WTC11 (cell line): ENCODE results near the gene FOXP4. TPM values are rescaled to one million over a fixed set of nuclear protein-coding genes. Genes with fewer than 3 reads are reported as not detected.

Source experiments
- ATAC-seq: fragments of 200-7000 bp; cut with Tn5 transposase; 2 replicates; pipeline ENCODE4 v1.10.0; 2021; ENCODE audit warnings: mild to moderate bottlenecking, moderate library complexity
- CTCF ChIA-PET: fragments of 300-600 bp; sonication (Branson Sonifier 250); formaldehyde crosslinking; loops from one replicate; lab custom pipeline; 2021; ENCODE audit warnings: antibody characterized with exemption; lab: Charles Lee
- POLR2A ChIA-PET: fragments of 350-600 bp; sonication (Branson Sonifier 250); formaldehyde crosslinking; loops from one replicate; lab custom pipeline; 2021; ENCODE audit warnings: antibody characterized with exemption; lab: Charles Lee
- DNase-seq: peaks from one replicate; pipeline ENCODE4 v3.0.0; 2021; ENCODE audit warnings: low spot score
- H3K27ac Mint-ChIP-seq: 2 replicates; pipeline ENCODE4 v1.8.0; 2021; ENCODE audit warnings: mixed read lengths
- H3K27me3 Mint-ChIP-seq: 2 replicates; pipeline ENCODE4 v1.8.0; 2021; ENCODE audit warnings: low read depth, mild to moderate bottlenecking, moderate library complexity, mixed read lengths
- H3K36me3 Mint-ChIP-seq: 2 replicates; pipeline ENCODE4 v1.8.0; 2021; ENCODE audit warnings: mixed read lengths
- H3K4me1 Mint-ChIP-seq: 2 replicates; pipeline ENCODE4 v1.8.0; 2022; ENCODE audit warnings: mixed read lengths
- H3K4me3 Mint-ChIP-seq: 2 replicates; pipeline ENCODE4 v1.8.0; 2021; ENCODE audit warnings: mild to moderate bottlenecking, moderate library complexity, mixed read lengths
- H3K9me3 Mint-ChIP-seq: 2 replicates; pipeline ENCODE4 v1.8.0; 2021; ENCODE audit warnings: mixed read lengths
- CREM ChIP-seq: sonication (generic); formaldehyde crosslinking; IDR thresholded peaks from 2 replicates; pipeline ENCODE4 v1.8.1; 2022; ENCODE audit warnings: mild to moderate bottlenecking, missing genetic modification reagents, moderate library complexity
- GTF2I ChIP-seq: fragments of 250-450 bp; sonication (Bioruptor Pico); conservative IDR thresholded peaks from 2 replicates; pipeline ENCODE4 v1.4.0; 2021; ENCODE audit warnings: mild to moderate bottlenecking
- IRF2 ChIP-seq: sonication (generic); formaldehyde crosslinking; IDR thresholded peaks from 2 replicates; pipeline ENCODE4 v1.8.0; 2022; ENCODE audit warnings: low read depth, missing genetic modification reagents, borderline replicate concordance
- MXD4 ChIP-seq: fragments of 250-450 bp; sonication (Bioruptor Pico); IDR thresholded peaks from 2 replicates; pipeline ENCODE4 v1.8.0; 2021; ENCODE audit warnings: mild to moderate bottlenecking, moderate library complexity, borderline replicate concordance
- MYBL2 ChIP-seq: sonication (generic); formaldehyde crosslinking; IDR thresholded peaks from 2 replicates; pipeline ENCODE4 v1.8.1; 2023; ENCODE audit warnings: mild to moderate bottlenecking, moderate library complexity, missing genetic modification reagents
- NFYB ChIP-seq: sonication (generic); formaldehyde crosslinking; conservative IDR thresholded peaks from 2 replicates; pipeline ENCODE4 v1.8.0; 2022; ENCODE audit warnings: low read depth, missing genetic modification reagents
- NR3C1 ChIP-seq: sonication (generic); formaldehyde crosslinking; conservative IDR thresholded peaks from 2 replicates; pipeline ENCODE4 v1.8.1; 2023; ENCODE audit warnings: low read depth, mild to moderate bottlenecking, missing genetic modification reagents
- OVOL2 ChIP-seq: fragments of 250-450 bp; sonication (Bioruptor Pico); IDR thresholded peaks from 2 replicates; pipeline ENCODE4 v1.9.0; 2021; ENCODE audit warnings: mild to moderate bottlenecking, borderline replicate concordance
- RELA ChIP-seq: sonication (generic); formaldehyde crosslinking; IDR thresholded peaks from 2 replicates; pipeline ENCODE4 v1.8.1; 2022; ENCODE audit warnings: missing genetic modification reagents, mild to moderate bottlenecking, borderline replicate concordance
- RORB ChIP-seq: fragments of 250-450 bp; sonication (Bioruptor Pico); IDR thresholded peaks from 2 replicates; pipeline ENCODE4 v1.9.0; 2021; ENCODE audit warnings: mild to moderate bottlenecking
- ZBTB21 ChIP-seq: sonication (generic); formaldehyde crosslinking; IDR thresholded peaks from 2 replicates; pipeline ENCODE4 v1.8.1; 2023; ENCODE audit warnings: mild to moderate bottlenecking, missing genetic modification reagents, borderline replicate concordance
- ZNF121 ChIP-seq: sonication (generic); formaldehyde crosslinking; IDR thresholded peaks from 2 replicates; pipeline ENCODE4 v1.8.0; 2023; ENCODE audit warnings: missing genetic modification reagents
- ZNF263 ChIP-seq: sonication (generic); formaldehyde crosslinking; IDR thresholded peaks from 2 replicates; pipeline ENCODE4 v1.8.1; 2022; ENCODE audit warnings: low read depth, mild to moderate bottlenecking, moderate library complexity, missing genetic modification reagents
- ZNF416 ChIP-seq: fragments of 250-450 bp; sonication (Bioruptor Pico); IDR thresholded peaks from 2 replicates; pipeline ENCODE4 v1.9.0; 2021; ENCODE audit warnings: mild to moderate bottlenecking, inconsistent platforms
- ZNF423 ChIP-seq: fragments of 250-450 bp; sonication (Bioruptor Pico); IDR thresholded peaks from 2 replicates; pipeline ENCODE4 v2.1.2; 2022; ENCODE audit warnings: mild to moderate bottlenecking, moderate library complexity
- total RNA-seq: library from RNA; stranded (reverse); gene quantifications from 3 replicates; pipeline ENCODE4 v1.2.3, GENCODE V29; 2021
- TF ChIP-seq, protein P1 (sequence below): sonication (generic); formaldehyde crosslinking; IDR thresholded peaks from 2 replicates; pipeline ENCODE4 v1.8.1; 2022; ENCODE audit warnings: low read depth, mild to moderate bottlenecking, moderate library complexity, missing genetic modification reagents, borderline replicate concordance
- TF ChIP-seq, protein P2 (sequence below): sonication (generic); formaldehyde crosslinking; IDR thresholded peaks from 2 replicates; pipeline ENCODE4 v1.8.0; 2023; ENCODE audit warnings: missing genetic modification reagents, mild to moderate bottlenecking, borderline replicate concordance
- TF ChIP-seq, protein P3 (sequence below): sonication (generic); formaldehyde crosslinking; conservative IDR thresholded peaks from 2 replicates; pipeline ENCODE4 v1.8.1; 2023; ENCODE audit warnings: mild to moderate bottlenecking, low read depth, missing genetic modification reagents, moderate library complexity
- TF ChIP-seq, protein P4 (sequence below): sonication (generic); formaldehyde crosslinking; IDR thresholded peaks from 2 replicates; pipeline ENCODE4 v1.8.0; 2022; ENCODE audit warnings: mild to moderate bottlenecking, missing genetic modification reagents
- TF ChIP-seq, protein P5 (sequence below): sonication (generic); formaldehyde crosslinking; conservative IDR thresholded peaks from 2 replicates; pipeline ENCODE4 v1.8.1; 2022; ENCODE audit warnings: mild to moderate bottlenecking, missing genetic modification reagents
- TF ChIP-seq, protein P6 (sequence below): sonication (generic); formaldehyde crosslinking; IDR thresholded peaks from 2 replicates; pipeline ENCODE4 v1.8.0; 2023; ENCODE audit warnings: missing genetic modification reagents
- TF ChIP-seq, protein P7 (sequence below): sonication (generic); formaldehyde crosslinking; IDR thresholded peaks from 2 replicates; pipeline ENCODE4 v1.8.1; 2023; ENCODE audit warnings: mild to moderate bottlenecking, missing genetic modification reagents, moderate library complexity

FOXP4 gene
- total RNA-seq, 1 experiment from 2014 or later, result 36.6 TPM

DNA sequence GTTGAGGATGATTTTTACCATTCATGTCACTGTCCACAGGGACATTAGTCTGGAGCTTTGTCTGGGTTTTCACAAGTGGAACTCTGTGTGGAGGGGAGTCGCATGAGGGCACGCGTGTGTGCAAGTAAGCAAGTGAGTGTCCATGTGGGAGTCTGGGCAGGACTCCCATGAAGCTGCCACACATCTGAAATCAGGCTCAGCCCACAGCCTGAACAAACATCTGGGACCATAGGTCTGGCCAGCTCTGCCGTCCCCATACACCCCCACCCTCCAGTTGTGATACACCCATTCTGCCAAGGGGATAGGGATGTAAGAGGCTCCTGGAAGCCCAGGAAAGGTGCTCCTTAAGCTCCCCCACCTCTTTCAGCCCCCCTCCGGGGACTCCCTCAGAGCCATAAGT, 17.1 kb upstream of the FOXP4 start (continued):
- TF ChIP-seq, protein P1, sequence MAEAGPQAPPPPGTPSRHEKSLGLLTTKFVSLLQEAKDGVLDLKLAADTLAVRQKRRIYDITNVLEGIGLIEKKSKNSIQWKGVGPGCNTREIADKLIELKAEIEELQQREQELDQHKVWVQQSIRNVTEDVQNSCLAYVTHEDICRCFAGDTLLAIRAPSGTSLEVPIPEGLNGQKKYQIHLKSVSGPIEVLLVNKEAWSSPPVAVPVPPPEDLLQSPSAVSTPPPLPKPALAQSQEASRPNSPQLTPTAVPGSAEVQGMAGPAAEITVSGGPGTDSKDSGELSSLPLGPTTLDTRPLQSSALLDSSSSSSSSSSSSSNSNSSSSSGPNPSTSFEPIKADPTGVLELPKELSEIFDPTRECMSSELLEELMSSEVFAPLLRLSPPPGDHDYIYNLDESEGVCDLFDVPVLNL (CRISPR knock-in tag), result no peak
- TF ChIP-seq RELA (CRISPR knock-in tag) (no peak), OVOL2 (no peak), ZNF423 (CRISPR knock-in tag) (no peak)
- TF ChIP-seq, protein P2, sequence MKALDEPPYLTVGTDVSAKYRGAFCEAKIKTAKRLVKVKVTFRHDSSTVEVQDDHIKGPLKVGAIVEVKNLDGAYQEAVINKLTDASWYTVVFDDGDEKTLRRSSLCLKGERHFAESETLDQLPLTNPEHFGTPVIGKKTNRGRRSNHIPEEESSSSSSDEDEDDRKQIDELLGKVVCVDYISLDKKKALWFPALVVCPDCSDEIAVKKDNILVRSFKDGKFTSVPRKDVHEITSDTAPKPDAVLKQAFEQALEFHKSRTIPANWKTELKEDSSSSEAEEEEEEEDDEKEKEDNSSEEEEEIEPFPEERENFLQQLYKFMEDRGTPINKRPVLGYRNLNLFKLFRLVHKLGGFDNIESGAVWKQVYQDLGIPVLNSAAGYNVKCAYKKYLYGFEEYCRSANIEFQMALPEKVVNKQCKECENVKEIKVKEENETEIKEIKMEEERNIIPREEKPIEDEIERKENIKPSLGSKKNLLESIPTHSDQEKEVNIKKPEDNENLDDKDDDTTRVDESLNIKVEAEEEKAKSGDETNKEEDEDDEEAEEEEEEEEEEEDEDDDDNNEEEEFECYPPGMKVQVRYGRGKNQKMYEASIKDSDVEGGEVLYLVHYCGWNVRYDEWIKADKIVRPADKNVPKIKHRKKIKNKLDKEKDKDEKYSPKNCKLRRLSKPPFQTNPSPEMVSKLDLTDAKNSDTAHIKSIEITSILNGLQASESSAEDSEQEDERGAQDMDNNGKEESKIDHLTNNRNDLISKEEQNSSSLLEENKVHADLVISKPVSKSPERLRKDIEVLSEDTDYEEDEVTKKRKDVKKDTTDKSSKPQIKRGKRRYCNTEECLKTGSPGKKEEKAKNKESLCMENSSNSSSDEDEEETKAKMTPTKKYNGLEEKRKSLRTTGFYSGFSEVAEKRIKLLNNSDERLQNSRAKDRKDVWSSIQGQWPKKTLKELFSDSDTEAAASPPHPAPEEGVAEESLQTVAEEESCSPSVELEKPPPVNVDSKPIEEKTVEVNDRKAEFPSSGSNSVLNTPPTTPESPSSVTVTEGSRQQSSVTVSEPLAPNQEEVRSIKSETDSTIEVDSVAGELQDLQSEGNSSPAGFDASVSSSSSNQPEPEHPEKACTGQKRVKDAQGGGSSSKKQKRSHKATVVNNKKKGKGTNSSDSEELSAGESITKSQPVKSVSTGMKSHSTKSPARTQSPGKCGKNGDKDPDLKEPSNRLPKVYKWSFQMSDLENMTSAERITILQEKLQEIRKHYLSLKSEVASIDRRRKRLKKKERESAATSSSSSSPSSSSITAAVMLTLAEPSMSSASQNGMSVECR (CRISPR knock-in tag), result no peak

DNA sequence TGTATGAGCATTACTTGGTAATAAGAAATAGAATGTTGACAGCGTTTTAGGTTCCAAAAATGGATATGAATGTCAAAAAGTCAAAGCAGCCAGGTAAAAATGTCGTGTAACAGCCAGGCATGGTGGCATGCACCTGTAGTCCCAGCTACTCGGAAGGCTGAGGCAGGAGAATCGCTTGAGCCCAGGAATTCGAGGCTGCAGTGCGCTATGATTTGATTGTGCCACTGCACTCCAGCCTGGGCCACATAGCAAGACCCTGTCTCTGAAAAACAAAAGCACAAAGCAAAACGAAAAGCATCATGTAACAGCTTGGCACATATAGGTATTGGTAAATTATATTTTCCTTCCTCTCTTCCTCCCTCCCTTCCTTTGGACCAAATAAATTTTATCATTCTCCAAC, 16.2 kb upstream of the FOXP4 start:
- CTCF ChIA-PET, result interaction anchor here (0.8 to 1.4 kb wide), 2 partner anchors 12 to 87 kb away, joined by 3 read pairs; no protein-coding TSS in a partner anchor

DNA sequence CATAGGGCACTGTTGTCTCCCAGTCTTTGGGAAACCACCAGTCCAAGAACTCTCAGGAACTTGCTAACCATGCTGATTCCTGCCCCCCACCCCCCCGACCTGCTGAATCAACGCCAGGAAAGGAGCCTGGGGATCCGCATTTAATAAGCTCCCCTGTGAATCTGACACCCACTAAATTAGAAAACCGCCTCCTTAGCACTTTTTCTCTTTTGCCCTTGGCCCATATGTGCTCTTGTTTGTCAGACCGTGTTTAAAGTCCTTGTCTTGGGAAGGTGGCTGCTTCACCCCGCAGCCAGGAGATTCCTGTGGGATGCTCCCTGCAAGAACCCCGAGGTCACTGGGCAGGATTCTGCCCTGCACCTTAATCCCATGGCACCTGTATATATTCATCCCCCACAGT, 15.7 kb upstream of the FOXP4 start:
- Mint-ChIP-seq H3K27ac (no peak overlapping the region), H3K36me3 (no peaks in the 10 kb centered on the region), H3K4me1 (peaks cover 35% of the 10 kb centered on the region), H3K4me3 (no peak overlapping the region), H3K27me3 (peaks cover 31% of the 10 kb centered on the region), H3K9me3 (no peaks in the 10 kb centered on the region)
- CTCF ChIA-PET, result interaction anchor here (0.6 to 1.4 kb wide), 3 partner anchors 27 to 88 kb away, joined by 3 to 4 read pairs (median 3); no protein-coding TSS in a partner anchor
- POLR2A ChIA-PET, result no interaction called here
- no peak for ATAC-seq
- DNase-seq, result no peak
- TF ChIP-seq, protein P3, sequence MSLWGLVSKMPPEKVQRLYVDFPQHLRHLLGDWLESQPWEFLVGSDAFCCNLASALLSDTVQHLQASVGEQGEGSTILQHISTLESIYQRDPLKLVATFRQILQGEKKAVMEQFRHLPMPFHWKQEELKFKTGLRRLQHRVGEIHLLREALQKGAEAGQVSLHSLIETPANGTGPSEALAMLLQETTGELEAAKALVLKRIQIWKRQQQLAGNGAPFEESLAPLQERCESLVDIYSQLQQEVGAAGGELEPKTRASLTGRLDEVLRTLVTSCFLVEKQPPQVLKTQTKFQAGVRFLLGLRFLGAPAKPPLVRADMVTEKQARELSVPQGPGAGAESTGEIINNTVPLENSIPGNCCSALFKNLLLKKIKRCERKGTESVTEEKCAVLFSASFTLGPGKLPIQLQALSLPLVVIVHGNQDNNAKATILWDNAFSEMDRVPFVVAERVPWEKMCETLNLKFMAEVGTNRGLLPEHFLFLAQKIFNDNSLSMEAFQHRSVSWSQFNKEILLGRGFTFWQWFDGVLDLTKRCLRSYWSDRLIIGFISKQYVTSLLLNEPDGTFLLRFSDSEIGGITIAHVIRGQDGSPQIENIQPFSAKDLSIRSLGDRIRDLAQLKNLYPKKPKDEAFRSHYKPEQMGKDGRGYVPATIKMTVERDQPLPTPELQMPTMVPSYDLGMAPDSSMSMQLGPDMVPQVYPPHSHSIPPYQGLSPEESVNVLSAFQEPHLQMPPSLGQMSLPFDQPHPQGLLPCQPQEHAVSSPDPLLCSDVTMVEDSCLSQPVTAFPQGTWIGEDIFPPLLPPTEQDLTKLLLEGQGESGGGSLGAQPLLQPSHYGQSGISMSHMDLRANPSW, result no peak
- no peak for TF ChIP-seq CREM (CRISPR knock-in tag)
- no peak for TF ChIP-seq NFYB (CRISPR knock-in tag)
- TF ChIP-seq, protein P4, sequence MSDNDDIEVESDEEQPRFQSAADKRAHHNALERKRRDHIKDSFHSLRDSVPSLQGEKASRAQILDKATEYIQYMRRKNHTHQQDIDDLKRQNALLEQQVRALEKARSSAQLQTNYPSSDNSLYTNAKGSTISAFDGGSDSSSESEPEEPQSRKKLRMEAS (CRISPR knock-in tag), result no peak
- TF ChIP-seq MXD4 (CRISPR knock-in tag), result no peak
- TF ChIP-seq ZBTB21, result no peak
- no peak for TF ChIP-seq IRF2 (CRISPR knock-in tag)
- TF ChIP-seq, protein P5, sequence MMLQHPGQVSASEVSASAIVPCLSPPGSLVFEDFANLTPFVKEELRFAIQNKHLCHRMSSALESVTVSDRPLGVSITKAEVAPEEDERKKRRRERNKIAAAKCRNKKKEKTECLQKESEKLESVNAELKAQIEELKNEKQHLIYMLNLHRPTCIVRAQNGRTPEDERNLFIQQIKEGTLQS (CRISPR knock-in tag), result no peak
- TF ChIP-seq, protein P6, sequence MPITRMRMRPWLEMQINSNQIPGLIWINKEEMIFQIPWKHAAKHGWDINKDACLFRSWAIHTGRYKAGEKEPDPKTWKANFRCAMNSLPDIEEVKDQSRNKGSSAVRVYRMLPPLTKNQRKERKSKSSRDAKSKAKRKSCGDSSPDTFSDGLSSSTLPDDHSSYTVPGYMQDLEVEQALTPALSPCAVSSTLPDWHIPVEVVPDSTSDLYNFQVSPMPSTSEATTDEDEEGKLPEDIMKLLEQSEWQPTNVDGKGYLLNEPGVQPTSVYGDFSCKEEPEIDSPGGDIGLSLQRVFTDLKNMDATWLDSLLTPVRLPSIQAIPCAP (CRISPR knock-in tag), result no peak
- no peak for TF ChIP-seq ZNF263 (CRISPR knock-in tag)
- TF ChIP-seq NR3C1 (CRISPR knock-in tag), result no peak
- no peak for TF ChIP-seq ZNF416 (CRISPR knock-in tag)
- no peak for TF ChIP-seq RORB
- TF ChIP-seq, protein P7, sequence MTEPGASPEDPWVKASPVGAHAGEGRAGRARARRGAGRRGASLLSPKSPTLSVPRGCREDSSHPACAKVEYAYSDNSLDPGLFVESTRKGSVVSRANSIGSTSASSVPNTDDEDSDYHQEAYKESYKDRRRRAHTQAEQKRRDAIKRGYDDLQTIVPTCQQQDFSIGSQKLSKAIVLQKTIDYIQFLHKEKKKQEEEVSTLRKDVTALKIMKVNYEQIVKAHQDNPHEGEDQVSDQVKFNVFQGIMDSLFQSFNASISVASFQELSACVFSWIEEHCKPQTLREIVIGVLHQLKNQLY (CRISPR knock-in tag), result no peak
- no peak for TF ChIP-seq MYBL2 (CRISPR knock-in tag)
- TF ChIP-seq ZNF121 (CRISPR knock-in tag), result no peak

More for the DNA sequence above, 16.2 kb upstream of the FOXP4 start:
- POLR2A ChIA-PET, result no interaction called here
- TF ChIP-seq ZNF416 (CRISPR knock-in tag) (no peak), GTF2I (no peak), ZNF121 (CRISPR knock-in tag) (peak; percentile 84)
- Mint-ChIP-seq H3K4me1 (peaks cover 35% of the 10 kb centered on the region), H3K27ac (no peak overlapping the region), H3K4me3 (no peak overlapping the region), H3K9me3 (no peaks in the 10 kb centered on the region), H3K36me3 (no peaks in the 10 kb centered on the region), H3K27me3 (peaks cover 31% of the 10 kb centered on the region)
- no peak for ATAC-seq
- DNase-seq, result no peak
